GM19438 (cell line): ENCODE measurements around the gene FOXP1.
"Not testable (repeated sequence)": the region's sequence is repeated elsewhere in the genome, so short reads cannot be mapped to it uniquely, and the experiment has no call there.

Experiments used
- ATAC-seq: cut with Tn5 transposase; IDR thresholded peaks from one replicate; pipeline ENCODE4 v1.9.1; 2021; ENCODE audit warnings: low read depth; ENCODE audit not compliant: unreplicated experiment

FOXP1 gene

DNA sequence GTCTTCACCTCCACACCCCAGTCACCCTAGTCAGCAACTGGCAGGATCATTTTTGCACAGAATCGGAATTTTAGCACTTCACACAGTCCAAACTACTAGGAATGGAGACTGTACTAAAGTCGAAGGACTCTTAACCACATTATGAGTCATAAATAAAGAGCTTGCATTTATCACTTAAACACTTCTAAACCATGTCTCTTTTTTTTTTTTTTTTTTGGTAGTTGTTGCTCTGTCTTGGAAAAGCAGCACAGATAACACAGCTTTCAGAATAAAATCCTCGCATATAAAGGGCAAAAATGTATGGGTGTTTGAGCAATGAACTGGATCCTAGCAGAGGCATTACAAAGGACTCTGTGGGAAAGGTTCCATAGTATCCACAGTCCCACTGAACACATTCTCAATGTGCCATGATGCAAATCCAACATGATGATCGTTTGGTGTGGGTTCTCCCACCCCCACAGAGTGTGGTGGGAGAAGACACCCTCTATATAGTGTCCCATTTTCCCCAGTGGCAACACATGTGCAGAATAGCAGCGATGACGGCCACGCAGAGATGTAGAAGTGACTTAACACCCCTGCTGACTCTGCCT lies 47.1 kb downstream of the FOXP1 start:
- ATAC-seq: no peak

GRCh38 chr3:71533588-71533987 lies 49.9 kb downstream of the FOXP1 start:
- ATAC-seq: no peak

DNA sequence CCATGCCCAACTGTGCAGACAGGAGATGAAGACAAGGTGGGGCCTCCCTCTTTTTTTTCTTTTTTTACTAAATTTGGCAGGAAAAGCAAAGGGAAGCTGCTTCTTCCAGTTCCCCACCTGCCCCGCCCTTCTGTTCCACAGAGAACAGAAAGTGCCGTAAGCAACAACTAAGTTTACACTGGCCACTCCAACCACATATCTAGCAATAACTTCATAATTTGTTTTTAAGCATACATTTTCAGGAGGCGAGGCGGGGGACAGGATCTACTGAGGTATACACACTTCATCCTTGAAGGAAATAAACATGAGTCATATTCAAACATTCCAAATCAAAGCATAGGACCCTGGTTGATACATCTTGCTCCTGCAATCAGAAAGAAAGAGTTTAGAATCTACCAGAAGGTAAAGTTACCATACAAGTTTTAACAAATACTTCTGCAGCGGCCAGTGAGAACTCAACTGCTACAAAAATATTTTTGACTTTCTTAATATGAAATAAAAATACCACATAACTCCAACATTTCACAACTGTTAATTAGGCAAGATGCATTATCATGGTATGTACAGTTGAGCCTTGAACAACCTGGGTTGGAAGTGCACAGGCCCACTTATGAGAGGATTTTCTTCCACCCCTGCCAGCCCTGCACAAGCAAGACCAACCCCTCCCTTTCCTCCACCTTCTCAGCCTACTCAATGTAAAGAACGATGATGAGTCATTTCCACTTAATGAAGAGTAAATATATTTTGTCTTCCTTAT lies 50.7 kb downstream of the FOXP1 start:
- no peak for ATAC-seq

GRCh38 chr3:71530903-71531530 lies 52.5 kb downstream of the FOXP1 start:
- ATAC-seq: no peak

DNA sequence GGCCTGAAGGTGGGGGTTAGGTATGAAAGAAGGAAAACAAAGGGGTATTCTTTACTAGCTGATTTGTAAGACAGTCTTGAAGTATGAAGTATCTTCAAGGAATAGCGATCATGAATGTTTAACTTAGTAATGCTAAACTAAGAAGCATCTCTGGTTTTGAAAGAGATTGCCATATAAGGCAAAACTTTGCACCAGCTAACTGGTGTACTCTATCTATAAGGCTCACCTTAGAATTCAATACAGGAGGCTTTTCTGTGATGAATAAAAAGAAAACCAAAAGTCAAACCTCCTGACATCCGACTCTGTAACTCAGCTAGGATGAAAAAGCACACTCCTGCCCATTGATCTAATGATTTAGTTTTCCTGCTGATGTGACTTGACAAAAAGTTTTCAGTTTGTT lies 54.7 kb downstream of the FOXP1 start:
- ATAC-seq: peak; percentile 75

DNA sequence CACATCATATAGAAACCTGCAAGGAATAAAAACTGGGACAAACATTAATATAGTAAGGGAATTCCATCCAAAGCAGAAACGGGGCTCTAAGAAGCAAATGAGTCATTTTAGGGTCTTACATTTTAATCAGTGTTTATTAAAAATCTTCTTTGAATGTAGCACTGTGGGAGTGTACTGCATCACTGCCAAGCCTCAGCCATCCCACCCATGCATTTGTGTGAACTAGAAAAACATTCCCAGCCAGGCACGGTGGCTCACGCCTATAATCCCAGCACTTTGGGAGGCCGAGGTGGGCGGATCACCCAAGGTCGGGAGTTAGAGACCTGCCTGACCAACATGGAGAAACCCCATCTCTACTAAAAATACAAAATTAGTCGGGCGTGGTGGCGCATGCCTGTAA lies 57.1 kb downstream of the FOXP1 start:
- ATAC-seq: not testable (repeated sequence)

DNA sequence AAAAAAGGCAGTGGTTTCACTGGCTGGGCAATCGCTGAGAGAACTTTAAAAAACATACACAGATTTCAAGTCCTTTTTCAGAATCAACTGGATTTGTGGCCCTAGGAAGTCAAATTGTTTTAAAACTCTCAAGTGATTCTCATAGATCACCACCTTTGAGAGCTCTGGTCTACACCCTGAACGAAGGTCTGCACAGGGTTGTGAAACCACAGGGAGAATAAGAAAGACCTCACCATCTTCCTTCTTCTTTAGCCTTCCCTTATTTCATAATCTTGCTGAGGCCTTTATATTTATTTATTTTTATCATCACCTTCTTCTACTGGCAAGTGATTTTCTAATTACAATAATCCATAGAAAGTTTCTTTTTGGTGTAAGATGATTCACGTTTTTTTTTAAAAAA lies 58.1 kb downstream of the FOXP1 start:
- ATAC-seq: no peak

GRCh38 chr3:71524672-71525071 lies 58.9 kb downstream of the FOXP1 start:
- no peak for ATAC-seq

- ATAC-seq: no peak
These were observed 59.9 kb downstream of the FOXP1 start for GRCh38 chr3:71523628-71524027.

DNA sequence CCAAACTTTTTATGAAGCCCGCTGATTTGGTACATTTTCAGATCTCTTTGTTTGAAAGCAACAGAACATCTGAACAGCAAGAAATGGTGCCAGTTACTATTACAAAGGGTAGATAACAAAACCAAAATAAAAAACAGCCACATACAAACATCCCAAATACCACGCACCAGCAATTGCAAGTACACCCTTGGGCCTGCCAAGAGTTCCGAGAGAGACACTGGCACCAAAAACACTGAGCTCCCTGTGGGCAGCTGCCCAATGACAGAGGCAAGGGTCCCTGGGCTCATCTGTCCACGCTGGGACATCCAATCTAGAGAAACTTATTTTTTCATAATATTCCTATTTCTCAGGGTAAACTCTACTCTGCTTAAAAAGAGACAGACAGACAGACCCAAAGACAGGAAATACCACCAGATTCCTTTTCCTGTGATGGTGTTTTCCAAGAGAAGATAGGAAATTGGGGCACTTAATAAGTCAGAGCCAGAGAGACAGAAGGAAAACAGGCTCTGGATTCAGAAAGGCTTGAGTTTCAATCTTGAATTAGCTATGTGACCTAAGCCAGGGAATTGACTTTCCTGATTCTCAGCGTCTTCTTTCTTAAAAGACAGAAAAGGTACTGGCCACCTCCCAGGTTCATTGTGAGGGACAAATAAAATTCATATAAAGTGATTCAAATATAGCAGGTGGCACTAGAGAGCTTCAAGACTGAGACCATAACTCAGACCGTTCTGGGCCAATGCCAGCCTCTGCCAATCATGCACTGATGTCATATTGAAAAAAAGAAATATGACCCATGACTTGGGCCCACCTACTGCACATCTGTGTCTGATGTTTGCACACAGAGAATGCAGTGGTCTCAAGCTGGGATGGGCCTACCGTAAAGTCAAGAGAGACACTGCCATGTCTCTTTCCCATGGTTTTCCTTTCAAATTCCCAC lies 61.3 kb downstream of the FOXP1 start:
- no peak for ATAC-seq

DNA sequence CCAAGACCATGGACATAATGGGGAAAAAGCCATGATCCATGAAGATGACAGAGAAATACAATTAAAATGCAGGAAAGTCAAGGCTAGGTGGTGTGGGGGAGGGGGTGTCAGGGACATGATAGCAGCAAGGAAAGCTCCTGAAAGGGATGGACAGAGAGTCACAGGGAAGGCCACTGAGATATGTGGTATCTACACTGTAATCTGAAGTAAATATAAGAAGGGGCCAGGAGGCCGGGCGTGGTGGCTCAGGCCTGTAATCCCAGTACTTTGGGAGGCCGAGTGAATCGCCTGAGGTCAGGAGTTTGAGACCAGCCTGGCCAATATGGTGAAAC lies 62.5 kb downstream of the FOXP1 start:
- ATAC-seq: no peak

GRCh38 chr3:71520161-71521020 lies 63.1 kb downstream of the FOXP1 start:
- no peak for ATAC-seq

GRCh38 chr3:71518089-71518488 lies 65.4 kb downstream of the FOXP1 start:
- no peak for ATAC-seq

DNA sequence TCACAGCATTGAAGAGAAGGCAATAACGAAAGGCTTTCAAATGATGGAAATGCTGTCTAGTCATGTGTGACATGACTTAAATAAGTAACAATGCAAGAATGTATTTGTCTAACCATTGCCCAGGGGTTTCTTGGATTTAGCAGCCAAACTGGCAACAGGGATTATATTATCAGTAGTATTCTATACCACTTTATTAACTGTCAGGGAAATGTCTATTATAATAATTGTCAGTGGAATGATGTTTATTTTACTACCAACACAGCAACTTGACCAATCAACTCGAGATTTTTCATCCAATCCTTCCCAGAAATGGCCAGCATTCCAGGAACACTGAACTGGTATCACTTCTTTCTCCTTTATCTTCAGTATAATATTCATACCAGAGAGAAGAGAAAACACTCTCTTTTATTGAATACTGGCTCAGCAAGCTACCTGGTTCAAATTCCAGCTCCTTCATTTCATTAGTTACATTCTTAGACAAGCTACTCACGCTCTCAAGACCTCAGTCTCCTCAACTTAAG lies 66.2 kb downstream of the FOXP1 start:
- no peak for ATAC-seq

DNA sequence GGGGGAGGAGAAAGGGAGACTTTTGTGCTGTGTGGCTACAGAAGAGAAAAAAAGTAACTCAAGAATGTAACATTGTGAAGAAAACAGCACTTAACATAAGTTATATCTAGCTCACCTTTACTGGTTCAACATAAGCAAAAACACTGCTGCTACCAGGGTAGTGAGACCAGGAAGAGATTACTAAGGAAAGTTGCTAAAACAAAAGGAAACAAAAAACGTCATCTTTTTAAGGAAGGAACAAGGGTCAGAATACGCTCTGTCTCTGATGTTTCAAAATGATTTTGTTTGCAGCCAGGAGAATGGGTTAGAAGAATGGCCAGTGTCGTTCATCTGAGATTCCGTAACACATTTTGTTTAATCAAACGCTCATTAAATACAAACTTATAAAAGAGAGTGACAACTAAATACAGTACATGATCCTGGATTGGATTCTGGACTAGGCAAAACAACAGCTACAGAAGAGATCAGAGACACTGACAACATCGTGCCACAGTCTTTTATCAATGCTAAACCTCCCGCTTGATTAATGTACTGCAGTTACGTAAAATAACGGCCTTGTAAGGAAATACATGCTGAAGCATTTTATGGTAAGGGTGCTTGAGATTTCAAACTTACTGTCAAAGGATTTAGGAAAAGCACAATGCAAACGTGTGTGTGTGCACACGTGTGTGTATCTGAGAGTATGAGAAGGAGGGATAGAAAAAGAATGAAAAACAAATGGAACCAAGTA lies 67.7 kb downstream of the FOXP1 start:
- ATAC-seq: no peak

DNA sequence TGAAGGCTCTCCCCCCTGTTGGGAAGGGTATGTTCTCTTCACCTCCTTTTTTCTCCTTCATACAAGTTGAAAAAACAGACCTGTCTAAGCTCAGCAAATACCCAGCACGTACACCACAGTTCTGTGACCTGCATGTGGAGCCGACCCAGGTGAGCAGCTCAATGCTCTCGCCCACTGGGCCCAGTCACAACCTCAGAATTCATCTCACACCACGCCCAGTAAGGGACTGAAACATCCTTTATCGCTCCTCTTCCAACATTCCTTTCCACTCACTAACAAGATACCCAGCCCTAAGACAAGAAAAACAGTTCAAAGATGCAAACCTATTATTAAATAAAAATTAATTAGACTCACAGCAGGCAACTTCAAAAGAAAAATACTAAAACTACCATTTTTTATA lies 68.9 kb downstream of the FOXP1 start:
- ATAC-seq: no peak

- ATAC-seq: no peak
These were observed 70.0 kb downstream of the FOXP1 start for GRCh38 chr3:71513515-71513914.

- no peak for ATAC-seq
These were observed 70.4 kb downstream of the FOXP1 start for GRCh38 chr3:71513081-71513480.

DNA sequence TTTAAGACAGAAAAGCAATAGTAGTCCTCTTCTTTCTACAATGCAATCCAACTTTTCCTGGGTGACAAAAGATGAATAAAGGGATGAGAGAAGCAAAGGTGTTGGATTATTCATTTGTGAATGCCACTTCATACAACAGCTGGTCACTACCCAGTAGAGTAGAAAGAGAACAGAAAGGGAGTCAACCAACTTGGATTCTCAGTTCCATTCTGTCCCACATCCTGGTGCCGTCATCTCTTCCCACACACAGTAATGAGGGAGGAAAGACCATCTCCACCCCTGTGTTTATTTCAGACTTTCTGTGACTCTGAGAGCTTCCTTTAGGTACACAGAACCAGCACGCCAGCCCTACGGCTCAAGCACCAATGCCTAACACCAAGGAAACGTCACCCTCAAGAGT lies 71.0 kb downstream of the FOXP1 start:
- no peak for ATAC-seq
